HepG2 (cell line): Measurements from ENCODE around the gene DGCR8. TPM values are rescaled to one million over a fixed set of nuclear protein-coding genes. Genes with fewer than 3 reads are reported as not detected.

Source experiments
- ATF1 ChIP-seq: IDR thresholded peaks from 2 replicates; pipeline ENCODE4 v1.6.1; 2016; ENCODE audit warnings: mild to moderate bottlenecking, control low read depth
- MIXL1 ChIP-seq: IDR thresholded peaks from 2 replicates; pipeline ENCODE4 v1.6.1; 2016
- ZFX ChIP-seq: sonication (generic); formaldehyde crosslinking; IDR thresholded peaks from 2 replicates; pipeline ENCODE4 v1.4.0; 2020; ENCODE audit warnings: mild to moderate bottlenecking, low read depth, missing genetic modification reagents, moderate library complexity
- ZNF737 ChIP-seq: sonication (generic); formaldehyde crosslinking; IDR thresholded peaks from 2 replicates; pipeline ENCODE4 v1.5.0; 2020; ENCODE audit warnings: missing genetic modification reagents, mild to moderate bottlenecking, borderline replicate concordance
- polyA plus RNA-seq, 8 experiments: library from polyadenylated mRNA; depleted of rRNA in 3 of 8; stranded (reverse) in 7 of 8; unstranded in 1 of 8; fragments of >200 nt; fragmentation: Illumina TruSeq in 4 of 8; extraction: Trizol in 4 of 8; gene quantifications; 2 replicates each; pipeline versions ENCODE4 v1.2.1 to v1.2.3, GENCODE V29; 2011 to 2016; ENCODE audit warnings: low read depth in 4 of 8, missing spikeins in 1 of 8, mixed read lengths in 1 of 8; ENCODE audit not compliant: insufficient read depth in 1 of 8
- total RNA-seq, 5 experiments: library from RNA; depleted of rRNA; stranded (reverse); fragments of >200 nt; fragmentation: Illumina TruSeq; extraction: Trizol; gene quantifications; 2 replicates each; pipeline ENCODE4 v1.2.3, GENCODE V29; 2016; ENCODE audit warnings: low read depth in 1 of 5
- TF ChIP-seq, protein P1 (sequence below): sonication (generic); IDR thresholded peaks from 2 replicates; pipeline ENCODE4 v1.6.1; 2016; ENCODE audit warnings: low read depth, borderline replicate concordance
- TF ChIP-seq, protein P2 (sequence below): sonication (generic); formaldehyde crosslinking; IDR thresholded peaks from 2 replicates; pipeline ENCODE4 v1.4.0; 2020; ENCODE audit warnings: missing genetic modification reagents, borderline replicate concordance
- TF ChIP-seq, protein P3 (sequence below): sonication (generic); formaldehyde crosslinking; IDR thresholded peaks from 2 replicates; pipeline ENCODE4 v1.4.0; 2020; ENCODE audit warnings: missing genetic modification reagents
- TF ChIP-seq, protein P4 (sequence below): sonication (generic); formaldehyde crosslinking; IDR thresholded peaks from 2 replicates; pipeline ENCODE4 v1.4.0; 2020; ENCODE audit warnings: missing genetic modification reagents
- TF ChIP-seq, protein P5 (sequence below): sonication (generic); formaldehyde crosslinking; IDR thresholded peaks from 2 replicates; pipeline ENCODE4 v1.4.0; 2020; ENCODE audit warnings: missing genetic modification reagents
- TF ChIP-seq, protein P6 (sequence below): sonication (generic); formaldehyde crosslinking; IDR thresholded peaks from 2 replicates; pipeline ENCODE4; 2020; ENCODE audit warnings: missing genetic modification reagents, mild to moderate bottlenecking, borderline replicate concordance

Gene DGCR8
- total and polyA plus RNA-seq, 2 of the 13 experiments (the other 11 are each of a cell fraction or from before 2014, with no cell fraction given) = 10.2 to 23.2 TPM

DNA sequence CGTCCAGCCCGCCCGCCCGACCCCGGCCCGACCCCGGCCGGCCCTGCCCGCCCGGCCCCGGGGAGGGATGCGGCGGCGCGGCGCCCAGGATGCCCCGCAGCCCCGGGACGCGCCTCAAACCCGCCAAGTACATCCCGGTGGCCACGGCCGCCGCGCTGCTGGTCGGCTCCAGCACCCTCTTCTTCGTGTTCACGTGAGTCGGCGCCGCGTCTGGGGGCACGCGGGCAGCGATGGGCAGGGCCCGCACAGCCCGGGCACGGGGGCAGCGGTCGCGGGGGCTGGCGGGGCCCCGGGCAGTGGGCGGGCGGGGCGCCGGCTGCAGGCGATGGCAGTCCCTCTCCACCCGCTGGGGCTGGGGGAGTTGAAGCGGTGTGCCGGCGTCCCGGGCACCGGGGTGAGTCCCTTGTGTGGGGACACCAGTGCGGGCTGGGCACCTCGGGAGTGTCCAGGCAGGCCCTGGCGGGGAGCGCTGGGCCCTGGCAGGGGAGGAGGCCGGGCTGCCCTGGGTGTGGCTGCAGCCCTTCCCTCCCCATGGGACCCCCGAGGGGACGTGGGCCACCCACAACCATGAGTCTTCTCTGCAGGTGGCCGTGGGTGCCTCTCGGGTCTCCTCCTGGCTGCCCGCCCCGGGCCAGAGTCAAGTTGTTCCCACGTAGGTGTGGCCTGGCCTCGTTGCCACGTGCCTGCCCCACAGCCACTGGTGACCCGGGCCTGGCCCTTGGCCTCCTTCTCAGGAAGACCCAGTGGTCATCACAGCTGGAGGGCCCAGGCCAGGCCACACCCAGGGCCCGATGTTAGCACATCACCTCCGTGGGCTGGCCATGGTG, 52.0 kb downstream of the DGCR8 start (continued):
- no peak for TF ChIP-seq ZNF737 (CRISPR knock-in tag)
- TF ChIP-seq, protein P1, sequence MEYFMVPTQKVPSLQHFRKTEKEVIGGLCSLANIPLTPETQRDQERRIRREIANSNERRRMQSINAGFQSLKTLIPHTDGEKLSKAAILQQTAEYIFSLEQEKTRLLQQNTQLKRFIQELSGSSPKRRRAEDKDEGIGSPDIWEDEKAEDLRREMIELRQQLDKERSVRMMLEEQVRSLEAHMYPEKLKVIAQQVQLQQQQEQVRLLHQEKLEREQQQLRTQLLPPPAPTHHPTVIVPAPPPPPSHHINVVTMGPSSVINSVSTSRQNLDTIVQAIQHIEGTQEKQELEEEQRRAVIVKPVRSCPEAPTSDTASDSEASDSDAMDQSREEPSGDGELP = no peak; the same call in 1 of the 2 replicates
- TF ChIP-seq, protein P2, sequence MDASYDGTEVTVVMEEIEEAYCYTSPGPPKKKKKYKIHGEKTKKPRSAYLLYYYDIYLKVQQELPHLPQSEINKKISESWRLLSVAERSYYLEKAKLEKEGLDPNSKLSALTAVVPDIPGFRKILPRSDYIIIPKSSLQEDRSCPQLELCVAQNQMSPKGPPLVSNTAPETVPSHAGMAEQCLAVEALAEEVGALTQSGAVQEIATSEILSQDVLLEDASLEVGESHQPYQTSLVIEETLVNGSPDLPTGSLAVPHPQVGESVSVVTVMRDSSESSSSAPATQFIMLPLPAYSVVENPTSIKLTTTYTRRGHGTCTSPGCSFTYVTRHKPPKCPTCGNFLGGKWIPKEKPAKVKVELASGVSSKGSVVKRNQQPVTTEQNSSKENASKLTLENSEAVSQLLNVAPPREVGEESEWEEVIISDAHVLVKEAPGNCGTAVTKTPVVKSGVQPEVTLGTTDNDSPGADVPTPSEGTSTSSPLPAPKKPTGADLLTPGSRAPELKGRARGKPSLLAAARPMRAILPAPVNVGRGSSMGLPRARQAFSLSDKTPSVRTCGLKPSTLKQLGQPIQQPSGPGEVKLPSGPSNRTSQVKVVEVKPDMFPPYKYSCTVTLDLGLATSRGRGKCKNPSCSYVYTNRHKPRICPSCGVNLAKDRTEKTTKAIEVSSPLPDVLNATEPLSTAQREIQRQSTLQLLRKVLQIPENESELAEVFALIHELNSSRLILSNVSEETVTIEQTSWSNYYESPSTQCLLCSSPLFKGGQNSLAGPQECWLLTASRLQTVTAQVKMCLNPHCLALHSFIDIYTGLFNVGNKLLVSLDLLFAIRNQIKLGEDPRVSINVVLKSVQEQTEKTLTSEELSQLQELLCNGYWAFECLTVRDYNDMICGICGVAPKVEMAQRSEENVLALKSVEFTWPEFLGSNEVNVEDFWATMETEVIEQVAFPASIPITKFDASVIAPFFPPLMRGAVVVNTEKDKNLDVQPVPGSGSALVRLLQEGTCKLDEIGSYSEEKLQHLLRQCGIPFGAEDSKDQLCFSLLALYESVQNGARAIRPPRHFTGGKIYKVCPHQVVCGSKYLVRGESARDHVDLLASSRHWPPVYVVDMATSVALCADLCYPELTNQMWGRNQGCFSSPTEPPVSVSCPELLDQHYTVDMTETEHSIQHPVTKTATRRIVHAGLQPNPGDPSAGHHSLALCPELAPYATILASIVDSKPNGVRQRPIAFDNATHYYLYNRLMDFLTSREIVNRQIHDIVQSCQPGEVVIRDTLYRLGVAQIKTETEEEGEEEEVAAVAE (CRISPR knock-in tag) = no peak
- TF ChIP-seq, protein P3, sequence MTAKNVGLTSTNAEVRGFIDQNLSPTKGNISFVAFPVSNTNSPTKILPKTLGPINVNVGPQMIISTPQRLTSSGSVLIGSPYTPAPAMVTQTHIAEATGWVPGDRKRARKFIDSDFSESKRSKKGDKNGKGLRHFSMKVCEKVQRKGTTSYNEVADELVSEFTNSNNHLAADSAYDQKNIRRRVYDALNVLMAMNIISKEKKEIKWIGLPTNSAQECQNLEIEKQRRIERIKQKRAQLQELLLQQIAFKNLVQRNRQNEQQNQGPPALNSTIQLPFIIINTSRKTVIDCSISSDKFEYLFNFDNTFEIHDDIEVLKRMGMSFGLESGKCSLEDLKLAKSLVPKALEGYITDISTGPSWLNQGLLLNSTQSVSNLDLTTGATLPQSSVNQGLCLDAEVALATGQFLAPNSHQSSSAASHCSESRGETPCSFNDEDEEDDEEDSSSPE = no peak
- TF ChIP-seq, protein P4, sequence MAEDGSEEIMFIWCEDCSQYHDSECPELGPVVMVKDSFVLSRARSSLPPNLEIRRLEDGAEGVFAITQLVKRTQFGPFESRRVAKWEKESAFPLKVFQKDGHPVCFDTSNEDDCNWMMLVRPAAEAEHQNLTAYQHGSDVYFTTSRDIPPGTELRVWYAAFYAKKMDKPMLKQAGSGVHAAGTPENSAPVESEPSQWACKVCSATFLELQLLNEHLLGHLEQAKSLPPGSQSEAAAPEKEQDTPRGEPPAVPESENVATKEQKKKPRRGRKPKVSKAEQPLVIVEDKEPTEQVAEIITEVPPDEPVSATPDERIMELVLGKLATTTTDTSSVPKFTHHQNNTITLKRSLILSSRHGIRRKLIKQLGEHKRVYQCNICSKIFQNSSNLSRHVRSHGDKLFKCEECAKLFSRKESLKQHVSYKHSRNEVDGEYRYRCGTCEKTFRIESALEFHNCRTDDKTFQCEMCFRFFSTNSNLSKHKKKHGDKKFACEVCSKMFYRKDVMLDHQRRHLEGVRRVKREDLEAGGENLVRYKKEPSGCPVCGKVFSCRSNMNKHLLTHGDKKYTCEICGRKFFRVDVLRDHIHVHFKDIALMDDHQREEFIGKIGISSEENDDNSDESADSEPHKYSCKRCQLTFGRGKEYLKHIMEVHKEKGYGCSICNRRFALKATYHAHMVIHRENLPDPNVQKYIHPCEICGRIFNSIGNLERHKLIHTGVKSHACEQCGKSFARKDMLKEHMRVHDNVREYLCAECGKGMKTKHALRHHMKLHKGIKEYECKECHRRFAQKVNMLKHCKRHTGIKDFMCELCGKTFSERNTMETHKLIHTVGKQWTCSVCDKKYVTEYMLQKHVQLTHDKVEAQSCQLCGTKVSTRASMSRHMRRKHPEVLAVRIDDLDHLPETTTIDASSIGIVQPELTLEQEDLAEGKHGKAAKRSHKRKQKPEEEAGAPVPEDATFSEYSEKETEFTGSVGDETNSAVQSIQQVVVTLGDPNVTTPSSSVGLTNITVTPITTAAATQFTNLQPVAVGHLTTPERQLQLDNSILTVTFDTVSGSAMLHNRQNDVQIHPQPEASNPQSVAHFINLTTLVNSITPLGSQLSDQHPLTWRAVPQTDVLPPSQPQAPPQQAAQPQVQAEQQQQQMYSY = no peak
- TF ChIP-seq, protein P5, sequence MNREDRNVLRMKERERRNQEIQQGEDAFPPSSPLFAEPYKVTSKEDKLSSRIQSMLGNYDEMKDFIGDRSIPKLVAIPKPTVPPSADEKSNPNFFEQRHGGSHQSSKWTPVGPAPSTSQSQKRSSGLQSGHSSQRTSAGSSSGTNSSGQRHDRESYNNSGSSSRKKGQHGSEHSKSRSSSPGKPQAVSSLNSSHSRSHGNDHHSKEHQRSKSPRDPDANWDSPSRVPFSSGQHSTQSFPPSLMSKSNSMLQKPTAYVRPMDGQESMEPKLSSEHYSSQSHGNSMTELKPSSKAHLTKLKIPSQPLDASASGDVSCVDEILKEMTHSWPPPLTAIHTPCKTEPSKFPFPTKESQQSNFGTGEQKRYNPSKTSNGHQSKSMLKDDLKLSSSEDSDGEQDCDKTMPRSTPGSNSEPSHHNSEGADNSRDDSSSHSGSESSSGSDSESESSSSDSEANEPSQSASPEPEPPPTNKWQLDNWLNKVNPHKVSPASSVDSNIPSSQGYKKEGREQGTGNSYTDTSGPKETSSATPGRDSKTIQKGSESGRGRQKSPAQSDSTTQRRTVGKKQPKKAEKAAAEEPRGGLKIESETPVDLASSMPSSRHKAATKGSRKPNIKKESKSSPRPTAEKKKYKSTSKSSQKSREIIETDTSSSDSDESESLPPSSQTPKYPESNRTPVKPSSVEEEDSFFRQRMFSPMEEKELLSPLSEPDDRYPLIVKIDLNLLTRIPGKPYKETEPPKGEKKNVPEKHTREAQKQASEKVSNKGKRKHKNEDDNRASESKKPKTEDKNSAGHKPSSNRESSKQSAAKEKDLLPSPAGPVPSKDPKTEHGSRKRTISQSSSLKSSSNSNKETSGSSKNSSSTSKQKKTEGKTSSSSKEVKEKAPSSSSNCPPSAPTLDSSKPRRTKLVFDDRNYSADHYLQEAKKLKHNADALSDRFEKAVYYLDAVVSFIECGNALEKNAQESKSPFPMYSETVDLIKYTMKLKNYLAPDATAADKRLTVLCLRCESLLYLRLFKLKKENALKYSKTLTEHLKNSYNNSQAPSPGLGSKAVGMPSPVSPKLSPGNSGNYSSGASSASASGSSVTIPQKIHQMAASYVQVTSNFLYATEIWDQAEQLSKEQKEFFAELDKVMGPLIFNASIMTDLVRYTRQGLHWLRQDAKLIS (CRISPR knock-in tag) = no peak
- no peak for TF ChIP-seq MIXL1 (CRISPR knock-in tag)
- TF ChIP-seq, protein P6, sequence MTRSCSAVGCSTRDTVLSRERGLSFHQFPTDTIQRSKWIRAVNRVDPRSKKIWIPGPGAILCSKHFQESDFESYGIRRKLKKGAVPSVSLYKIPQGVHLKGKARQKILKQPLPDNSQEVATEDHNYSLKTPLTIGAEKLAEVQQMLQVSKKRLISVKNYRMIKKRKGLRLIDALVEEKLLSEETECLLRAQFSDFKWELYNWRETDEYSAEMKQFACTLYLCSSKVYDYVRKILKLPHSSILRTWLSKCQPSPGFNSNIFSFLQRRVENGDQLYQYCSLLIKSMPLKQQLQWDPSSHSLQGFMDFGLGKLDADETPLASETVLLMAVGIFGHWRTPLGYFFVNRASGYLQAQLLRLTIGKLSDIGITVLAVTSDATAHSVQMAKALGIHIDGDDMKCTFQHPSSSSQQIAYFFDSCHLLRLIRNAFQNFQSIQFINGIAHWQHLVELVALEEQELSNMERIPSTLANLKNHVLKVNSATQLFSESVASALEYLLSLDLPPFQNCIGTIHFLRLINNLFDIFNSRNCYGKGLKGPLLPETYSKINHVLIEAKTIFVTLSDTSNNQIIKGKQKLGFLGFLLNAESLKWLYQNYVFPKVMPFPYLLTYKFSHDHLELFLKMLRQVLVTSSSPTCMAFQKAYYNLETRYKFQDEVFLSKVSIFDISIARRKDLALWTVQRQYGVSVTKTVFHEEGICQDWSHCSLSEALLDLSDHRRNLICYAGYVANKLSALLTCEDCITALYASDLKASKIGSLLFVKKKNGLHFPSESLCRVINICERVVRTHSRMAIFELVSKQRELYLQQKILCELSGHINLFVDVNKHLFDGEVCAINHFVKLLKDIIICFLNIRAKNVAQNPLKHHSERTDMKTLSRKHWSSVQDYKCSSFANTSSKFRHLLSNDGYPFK (CRISPR knock-in tag) = 0 out of 2 replicates have a peak, but pooled peaks have one; percentile 24
- no peak for TF ChIP-seq ATF1 (CRISPR knock-in tag)
- TF ChIP-seq ZFX (CRISPR knock-in tag) = peak; percentile 32
